HG03135 (cell line): ENCODE measurements around the gene SLC35F1.

Experiments
- ATAC-seq: cut with Tn5 transposase; IDR thresholded peaks from one replicate; pipeline ENCODE4 v1.9.1; 2021; ENCODE audit warnings: mild to moderate bottlenecking, moderate library complexity; ENCODE audit not compliant: unreplicated experiment

The SLC35F1 gene

GRCh38 chr6:118186672-118187567, 279.9 kb downstream of the SLC35F1 start:
- ATAC-seq, result peak; percentile 66

- peak; percentile 38 for ATAC-seq
Observed at GRCh38 chr6:118187568-118188164, 280.6 kb downstream of the SLC35F1 start.

DNA sequence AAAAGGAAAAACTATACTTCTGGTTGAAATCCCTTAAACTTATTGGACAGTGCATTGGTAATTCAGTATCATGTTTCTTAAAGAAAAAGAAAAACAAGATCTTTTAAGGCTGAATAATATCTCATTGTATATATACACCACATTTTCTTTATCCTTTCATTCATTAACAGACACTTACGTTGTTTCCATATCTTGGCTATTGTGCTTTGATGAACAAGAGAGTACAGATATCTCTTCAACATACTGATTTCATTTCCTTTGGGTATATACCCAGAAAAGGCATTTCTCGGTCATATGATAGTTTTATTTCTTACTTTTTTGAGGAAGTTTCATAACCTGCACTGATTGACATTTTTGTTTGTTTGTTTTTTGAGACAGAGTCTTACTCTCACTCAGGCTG, 281.5 kb downstream of the SLC35F1 start:
- ATAC-seq, result no peak

DNA sequence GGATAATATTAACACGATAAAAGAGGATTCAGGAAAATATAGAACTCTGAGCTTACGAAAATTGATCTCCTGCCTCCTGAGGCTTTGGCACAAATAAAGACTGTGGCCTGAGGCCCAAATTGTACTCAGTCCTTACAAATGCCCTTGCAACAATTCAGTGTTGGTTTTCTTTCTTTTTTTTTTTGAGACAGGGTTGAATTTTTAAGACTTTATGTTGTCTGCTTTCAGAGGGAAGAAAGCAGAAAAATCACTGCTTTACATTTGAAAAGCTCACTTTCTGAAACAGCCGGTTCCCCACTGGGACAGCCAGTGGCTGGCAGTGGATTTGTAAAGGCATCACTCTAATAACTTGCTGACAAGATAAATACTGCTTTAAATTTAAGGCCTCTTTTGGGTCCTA, 290.5 kb downstream of the SLC35F1 start:
- no peak for ATAC-seq

GRCh38 chr6:118198746-118199145, 291.7 kb downstream of the SLC35F1 start:
- ATAC-seq, result no peak

DNA sequence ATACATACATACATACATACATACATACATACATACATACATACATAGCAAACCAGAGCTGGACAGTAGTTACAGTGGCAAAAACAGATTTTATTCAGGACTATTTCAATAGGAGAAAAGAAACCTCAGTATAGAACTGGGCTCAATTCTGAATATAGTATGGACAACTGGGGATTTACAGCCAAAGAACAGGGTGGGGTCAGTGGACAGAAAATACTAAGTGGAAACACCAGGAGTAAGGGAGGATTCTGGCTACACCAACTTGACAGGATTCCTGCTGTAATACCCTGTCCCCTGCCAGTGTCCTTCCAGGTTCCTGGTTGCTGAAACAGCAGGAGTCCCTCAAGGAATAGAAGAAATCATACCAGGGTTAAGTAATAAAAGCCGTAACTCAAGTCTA, 293.1 kb downstream of the SLC35F1 start:
- ATAC-seq, result no peak

DNA sequence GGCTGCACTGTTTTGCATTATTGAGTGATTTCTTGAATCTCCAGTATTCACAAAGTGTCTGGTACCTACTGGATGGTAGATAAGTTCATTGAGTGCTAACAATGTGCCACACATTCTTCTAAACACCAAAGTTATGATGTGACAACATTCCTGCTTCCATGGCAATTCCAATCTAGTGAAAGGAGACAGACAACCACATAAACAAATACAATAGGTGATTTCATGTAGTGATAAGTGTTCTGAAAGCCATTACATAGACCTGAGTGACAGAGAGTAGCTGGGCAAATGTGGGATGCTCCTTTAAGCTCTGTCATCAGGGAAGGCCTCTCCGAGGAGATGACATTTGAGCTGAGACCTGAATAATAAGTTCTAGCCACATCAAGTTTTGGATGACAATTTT, 295.5 kb downstream of the SLC35F1 start:
- ATAC-seq, result no peak

GRCh38 chr6:118203545-118203944, 296.5 kb downstream of the SLC35F1 start:
- no peak for ATAC-seq

GRCh38 chr6:118206221-118206620, 299.2 kb downstream of the SLC35F1 start:
- ATAC-seq, result no peak

- no peak for ATAC-seq
Observed at GRCh38 chr6:118207947-118208346, 300.9 kb downstream of the SLC35F1 start.

GRCh38 chr6:118212451-118213173, 305.5 kb downstream of the SLC35F1 start:
- no peak for ATAC-seq

DNA sequence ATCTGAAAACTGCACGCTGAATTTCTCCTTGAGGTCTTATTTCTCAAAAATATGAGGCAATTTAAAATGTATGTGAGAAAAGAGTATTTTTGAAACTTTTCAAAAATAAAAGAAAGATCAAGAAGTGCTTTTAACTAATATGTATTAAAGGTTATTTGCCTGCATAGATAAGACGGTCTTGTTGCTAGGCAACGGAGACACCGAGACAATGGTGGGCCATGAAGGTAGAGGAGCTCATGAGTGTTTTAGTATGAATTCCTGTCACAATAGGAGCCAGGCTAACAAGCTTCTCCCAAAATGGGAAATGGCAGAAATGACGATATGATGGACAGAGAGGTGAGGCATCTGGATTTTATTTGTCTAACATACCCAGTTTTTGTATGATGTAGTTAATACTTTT, 308.2 kb downstream of the SLC35F1 start:
- no peak for ATAC-seq

DNA sequence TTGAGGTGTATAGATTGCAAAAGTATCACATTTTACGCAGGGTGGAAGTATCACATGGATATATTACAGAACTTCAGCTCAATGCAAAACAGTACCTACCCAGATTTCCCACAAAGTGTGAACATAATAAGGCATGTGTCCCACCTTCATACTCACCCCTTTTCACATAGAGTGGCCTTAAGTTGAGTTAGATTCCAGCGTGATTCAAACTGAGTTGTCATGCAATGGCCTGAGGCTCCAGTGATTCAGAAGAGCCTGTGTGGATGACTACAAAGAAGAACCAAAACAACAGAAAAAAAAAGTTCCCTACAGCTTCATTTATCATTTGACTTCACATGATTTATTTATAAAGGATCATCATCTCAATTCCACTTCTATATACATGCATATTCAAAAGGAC, 309.7 kb downstream of the SLC35F1 start:
- ATAC-seq, result no peak

- ATAC-seq, result no peak
Observed at GRCh38 chr6:118218156-118218555, 311.1 kb downstream of the SLC35F1 start.

DNA sequence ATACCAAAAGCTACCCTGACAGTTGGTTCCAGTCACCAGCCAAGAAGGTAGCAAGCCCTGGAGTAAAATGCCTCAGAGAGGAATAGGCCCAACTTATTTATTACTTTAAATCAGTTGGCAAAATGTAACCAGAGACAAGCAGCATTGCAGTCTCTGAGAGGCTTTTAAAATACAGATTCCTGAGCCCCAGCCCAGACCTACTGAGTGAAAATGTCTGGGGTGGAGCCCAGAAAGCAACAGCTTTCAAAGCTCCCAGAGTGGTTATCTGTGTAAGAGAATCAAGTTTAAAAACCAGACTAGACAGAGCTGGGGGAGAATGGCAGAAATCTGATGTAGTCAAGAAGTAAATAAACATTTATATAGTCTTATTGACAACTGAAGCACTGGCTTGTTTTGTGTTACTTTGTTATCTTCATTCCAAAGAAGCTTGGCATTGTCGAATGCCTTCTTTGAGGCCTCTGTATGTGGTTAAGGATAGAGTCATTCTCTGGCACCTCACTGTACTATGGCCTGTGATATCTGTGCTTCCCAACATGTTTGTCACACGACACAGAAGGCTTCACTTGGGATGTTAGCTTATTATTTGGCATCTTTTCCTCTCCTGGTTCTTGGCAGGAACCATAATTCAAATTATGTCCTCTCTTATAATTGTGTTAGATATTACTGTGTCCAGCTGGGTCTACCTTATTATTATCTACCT, 313.5 kb downstream of the SLC35F1 start:
- no peak for ATAC-seq

DNA sequence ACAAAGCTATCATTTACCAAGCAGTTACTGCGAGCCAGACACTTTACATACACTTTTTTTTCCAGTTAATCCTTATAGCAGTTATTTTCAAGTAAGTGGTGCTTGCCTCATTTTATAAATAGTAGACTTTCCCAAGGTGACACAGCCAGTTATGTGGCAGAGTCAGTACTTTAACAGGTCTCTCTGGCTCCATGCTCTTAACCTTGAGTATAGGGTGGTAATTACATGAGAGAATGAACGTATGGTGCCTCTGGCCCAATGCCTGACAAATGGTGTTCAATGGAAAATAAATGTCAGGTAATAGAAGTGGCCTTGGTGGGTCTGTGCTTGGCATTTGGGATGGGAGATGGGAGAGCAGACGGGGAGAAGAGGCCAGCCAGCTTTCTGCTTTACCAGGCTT, 316.3 kb downstream of the SLC35F1 start:
- no peak for ATAC-seq

GRCh38 chr6:118228886-118229285, 321.8 kb downstream of the SLC35F1 start:
- ATAC-seq, result no peak

DNA sequence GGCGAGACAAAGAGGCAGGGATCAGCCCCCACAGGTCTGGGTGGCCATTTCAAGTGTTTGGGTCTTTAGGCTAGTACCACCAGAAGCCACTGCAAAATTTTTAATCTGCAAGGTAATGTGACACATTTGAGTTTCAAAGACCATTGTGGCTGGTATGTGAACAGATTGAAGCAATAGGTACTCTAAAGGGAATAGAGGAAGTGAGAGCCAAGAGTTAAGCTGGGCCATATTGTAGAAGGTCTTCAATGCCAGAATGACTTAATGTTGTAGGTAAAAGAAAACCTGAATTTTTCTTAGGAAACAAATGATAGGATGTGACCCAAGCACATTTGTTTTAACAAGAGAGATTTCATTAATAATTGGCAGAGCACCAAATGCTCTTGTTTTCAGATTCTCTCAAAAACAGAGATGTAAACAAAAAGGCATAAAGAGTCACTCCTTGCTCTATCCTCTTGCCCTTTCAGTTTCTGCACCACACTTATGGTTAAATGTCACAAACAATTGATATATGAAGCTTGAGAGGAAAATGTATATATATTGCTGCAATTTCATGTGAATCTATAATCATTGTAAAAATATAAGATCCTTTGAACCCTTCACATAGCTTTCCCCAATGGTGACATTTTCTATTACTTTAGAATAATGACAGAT, 333.9 kb downstream of the SLC35F1 start:
- peak; percentile 79 for ATAC-seq

DNA sequence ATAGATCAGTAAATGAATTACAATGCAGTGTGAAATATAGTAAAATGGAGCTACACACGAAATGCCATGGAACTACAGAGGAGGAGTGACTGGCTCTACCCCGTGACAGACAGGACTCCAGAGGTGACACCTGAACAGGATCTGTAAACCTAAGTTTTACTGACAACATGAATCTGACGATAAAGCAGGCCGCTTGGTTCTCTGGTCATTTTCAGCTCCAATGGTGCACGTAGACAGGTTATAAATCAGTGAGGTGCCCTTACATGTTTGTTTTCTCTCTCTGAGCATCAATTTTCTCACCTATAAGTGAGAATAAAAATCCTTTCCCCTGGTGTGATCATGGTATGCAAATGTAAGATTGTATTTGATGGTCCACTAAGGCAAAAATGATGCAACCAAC, 339.3 kb downstream of the SLC35F1 start:
- ATAC-seq, result no peak

GRCh38 chr6:118248171-118248570, 341.1 kb downstream of the SLC35F1 start:
- ATAC-seq, result no peak

- ATAC-seq, result no peak
Observed at GRCh38 chr6:118249680-118250079, 342.6 kb downstream of the SLC35F1 start.
